Measurements from ENCODE around the gene CPA5. TPM values are rescaled to one million over a fixed set of nuclear protein-coding genes. Genes with fewer than 3 reads are reported as not detected.

CPA5 gene
- total and polyA plus RNA-seq, 4 experiments from 2014 or later: 12.3 to 23.7 TPM; not detected in 2

DNA sequence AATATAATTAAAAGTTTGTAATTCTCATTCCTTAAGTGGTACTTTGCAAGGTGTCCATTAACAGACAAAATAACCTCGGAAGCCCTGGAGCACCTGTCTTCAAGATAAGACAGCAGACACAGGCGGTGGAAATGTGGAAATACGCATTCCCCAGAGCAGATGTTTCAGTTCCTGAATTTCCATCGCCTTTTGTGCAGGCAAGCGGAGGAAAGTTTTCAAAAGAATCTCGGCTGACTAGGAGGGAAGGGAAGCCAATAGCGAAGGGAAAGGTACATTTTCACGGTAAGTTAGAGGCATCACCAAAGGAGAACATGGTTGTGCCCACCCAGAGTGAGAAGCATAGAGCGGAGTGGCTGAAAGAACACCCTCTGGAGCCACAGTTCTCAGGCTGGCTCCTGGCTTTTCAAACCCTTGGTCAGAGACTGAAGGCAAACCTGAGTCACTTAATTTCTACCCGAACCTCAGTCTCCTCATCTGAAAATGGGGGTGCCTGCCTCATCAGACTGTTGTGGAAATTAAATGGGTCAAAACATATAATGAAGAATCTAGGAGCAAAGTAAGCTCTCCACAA lies 49.3 kb downstream of the CPA5 start:
- ChIA-PET POLR2A (ENCODE audit: partially characterized antibody) (interaction anchor here (1.0 to 1.3 kb wide), 3 partner anchors 10 to 189 kb away, joined by 3 to 7 read pairs (median 3); partner anchors contain the start of gene TMEM209), CTCF (ENCODE audit: partially characterized antibody) (interaction anchor here (0.6 to 1.3 kb wide), 5 partner anchors 16 to 364 kb away, joined by 3 read pairs; partner anchors contain the start of gene TMEM209)
- H3K9me3 Mint-ChIP-seq: no peaks in the 10 kb centered on the region
- Histone ChIP-seq H3K36me3 (ENCODE audit: insufficient read depth, low read length) (no peaks in the 10 kb centered on the region), H3K9me3 (ENCODE audit: control insufficient read depth in 1 of 2, low read length in 2 of 2) (no peaks in the 10 kb centered on the region), H3K27me3 (ENCODE audit: insufficient read depth, low read length) (no peaks in the 10 kb centered on the region), H3K4me1 (ENCODE audit: insufficient read depth, low read length) (peaks cover 13% of the 10 kb centered on the region), H3K27ac (ENCODE audit: low read depth, low read length) (no peak overlapping the region), H3K4me3 (ENCODE audit: low read length in 2 of 2) (no peak overlapping the region)
- no peaks in the 10 kb centered on the region for H3K27me3 Mint-ChIP-seq
- H3K36me3 Mint-ChIP-seq: peaks cover 3 to 13% of the 10 kb centered on the region in 2 donors
- intact Hi-C loops (cut with micrococcal nuclease): no loop called here
- H3K4me3 Mint-ChIP-seq: peak overlapping the region in 7 of 8 donors; percentile 29 to 76 (median 68)
- peak overlapping the region in 6 of 7 donors; percentile 3 to 85 (median 66) for H3K27ac Mint-ChIP-seq
- DNase-seq: no peak
- peaks cover 11 to 18% (median 13%) of the 10 kb centered on the region in 4 donors for H3K4me1 Mint-ChIP-seq

GRCh38 chr7:130394421-130395195 lies 50.0 kb downstream of the CPA5 start:
- no peaks in the 10 kb centered on the region for H3K36me3 ChIP-seq (ENCODE audit: insufficient read depth, low read length)
- peaks cover 11 to 18% (median 13%) of the 10 kb centered on the region in 4 donors for H3K4me1 Mint-ChIP-seq
- no peak overlapping the region for H3K4me3 ChIP-seq (ENCODE audit: low read length in 2 of 2)
- H3K4me1 ChIP-seq (ENCODE audit: insufficient read depth, low read length): peaks cover 13% of the 10 kb centered on the region
- no peaks in the 10 kb centered on the region for H3K27me3 ChIP-seq (ENCODE audit: insufficient read depth, low read length)
- no peaks in the 10 kb centered on the region for H3K9me3 ChIP-seq (ENCODE audit: control insufficient read depth in 1 of 2, low read length in 2 of 2)
- ChIA-PET POLR2A (ENCODE audit: partially characterized antibody) (interaction anchor here (1.0 to 1.3 kb wide), 3 partner anchors 10 to 190 kb away, joined by 3 to 7 read pairs (median 3); partner anchors contain the start of gene TMEM209), CTCF (ENCODE audit: partially characterized antibody) (interaction anchor here (0.6 to 1.3 kb wide), 6 partner anchors 17 to 364 kb away, joined by 3 read pairs; partner anchors contain the start of gene TMEM209)
- H3K27me3 Mint-ChIP-seq: no peaks in the 10 kb centered on the region
- DNase-seq: peak in 4 of 5 donors; percentile 11 to 43 (median 32)
- H3K27ac ChIP-seq (ENCODE audit: low read depth, low read length): no peak overlapping the region
- H3K9me3 Mint-ChIP-seq: no peaks in the 10 kb centered on the region
- peak overlapping the region in 7 of 8 donors; percentile 29 to 76 (median 68) for H3K4me3 Mint-ChIP-seq
- H3K36me3 Mint-ChIP-seq: peaks cover 3 to 19% of the 10 kb centered on the region in 2 donors
- intact Hi-C loops (cut with micrococcal nuclease): no loop called here
- H3K27ac Mint-ChIP-seq: peak overlapping the region; percentile 3 to 85 (median 53)

DNA sequence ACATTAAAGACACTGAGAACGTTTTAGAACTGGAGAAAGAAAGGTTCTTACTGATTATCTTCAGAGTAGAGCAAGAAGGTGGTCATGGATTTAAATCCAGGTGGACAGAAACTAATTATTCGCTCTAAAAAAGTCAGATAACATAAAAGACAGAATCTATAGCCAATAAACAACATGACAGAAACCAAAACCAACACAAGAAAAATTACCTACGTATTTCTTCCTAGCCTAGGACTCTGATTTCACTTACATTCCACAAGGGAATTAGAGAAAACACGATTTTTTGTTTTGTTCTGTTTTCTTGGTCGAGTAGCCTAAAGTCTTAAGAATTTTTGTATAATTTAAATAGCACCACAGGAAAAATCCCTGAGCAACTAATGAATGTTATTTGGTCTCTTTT lies 50.8 kb downstream of the CPA5 start:
- H3K27ac ChIP-seq (ENCODE audit: low read depth, low read length): no peak overlapping the region
- H3K36me3 ChIP-seq (ENCODE audit: insufficient read depth, low read length): no peaks in the 10 kb centered on the region
- H3K27me3 Mint-ChIP-seq: no peaks in the 10 kb centered on the region
- no peaks in the 10 kb centered on the region for H3K9me3 ChIP-seq (ENCODE audit: control insufficient read depth in 1 of 2, low read length in 2 of 2)
- peaks cover 13% of the 10 kb centered on the region for H3K4me1 ChIP-seq (ENCODE audit: insufficient read depth, low read length)
- no peaks in the 10 kb centered on the region for H3K27me3 ChIP-seq (ENCODE audit: insufficient read depth, low read length)
- H3K9me3 Mint-ChIP-seq: no peaks in the 10 kb centered on the region
- ChIA-PET POLR2A (ENCODE audit: partially characterized antibody) (no interaction called here), CTCF (ENCODE audit: partially characterized antibody) (no interaction called here)
- H3K36me3 Mint-ChIP-seq: peaks cover 3 to 27% of the 10 kb centered on the region in 2 donors
- H3K4me3 Mint-ChIP-seq: no peak overlapping the region
- peaks cover 11 to 18% (median 13%) of the 10 kb centered on the region in 4 donors for H3K4me1 Mint-ChIP-seq
- DNase-seq: no peak
- intact Hi-C loops (cut with micrococcal nuclease): no loop called here
- H3K27ac Mint-ChIP-seq: peak overlapping the region in 1 of 7 donors; percentile 32
- no peak overlapping the region for H3K4me3 ChIP-seq (ENCODE audit: low read length in 2 of 2)

GRCh38 chr7:130396109-130396508 lies 51.5 kb downstream of the CPA5 start:
- Mint-ChIP-seq H3K27ac (peak overlapping the region in 1 of 7 donors; percentile 3), H3K4me3 (no peak overlapping the region), H3K36me3 (peaks cover 3 to 34% of the 10 kb centered on the region in 2 donors), H3K4me1 (peaks cover 11 to 18% (median 13%) of the 10 kb centered on the region in 4 donors), H3K27me3 (no peaks in the 10 kb centered on the region), H3K9me3 (no peaks in the 10 kb centered on the region)
- Histone ChIP-seq H3K9me3 (ENCODE audit: control insufficient read depth in 1 of 2, low read length in 2 of 2) (no peaks in the 10 kb centered on the region), H3K27me3 (ENCODE audit: insufficient read depth, low read length) (no peaks in the 10 kb centered on the region), H3K36me3 (ENCODE audit: insufficient read depth, low read length) (no peaks in the 10 kb centered on the region), H3K4me3 (ENCODE audit: low read length in 2 of 2) (no peak overlapping the region), H3K27ac (ENCODE audit: low read depth, low read length) (no peak overlapping the region), H3K4me1 (ENCODE audit: insufficient read depth, low read length) (peaks cover 13% of the 10 kb centered on the region)
- DNase-seq: no peak
- ChIA-PET POLR2A (ENCODE audit: partially characterized antibody) (interaction anchor here (0.5 kb wide), 1 partner anchor 57 kb away, joined by 3 read pairs; no protein-coding TSS in a partner anchor), CTCF (ENCODE audit: partially characterized antibody) (no interaction called here)
- intact Hi-C loops (cut with micrococcal nuclease): no loop called here

- no peak overlapping the region for H3K27ac ChIP-seq (ENCODE audit: low read depth, low read length)
- Mint-ChIP-seq H3K27ac (no peak overlapping the region), H3K4me3 (no peak overlapping the region), H3K27me3 (no peaks in the 10 kb centered on the region), H3K36me3 (peaks cover 6 to 34% of the 10 kb centered on the region in 2 donors), H3K9me3 (no peaks in the 10 kb centered on the region), H3K4me1 (peaks cover 11 to 18% (median 13%) of the 10 kb centered on the region in 4 donors)
- peaks cover 13% of the 10 kb centered on the region for H3K4me1 ChIP-seq (ENCODE audit: insufficient read depth, low read length)
- no peak overlapping the region for H3K4me3 ChIP-seq (ENCODE audit: low read length in 2 of 2)
- CTCF ChIA-PET (ENCODE audit: partially characterized antibody): no interaction called here
- no peaks in the 10 kb centered on the region for H3K27me3 ChIP-seq (ENCODE audit: insufficient read depth, low read length)
- no peaks in the 10 kb centered on the region for H3K9me3 ChIP-seq (ENCODE audit: control insufficient read depth in 1 of 2, low read length in 2 of 2)
- POLR2A ChIA-PET (ENCODE audit: partially characterized antibody): no interaction called here
- no peaks in the 10 kb centered on the region for H3K36me3 ChIP-seq (ENCODE audit: insufficient read depth, low read length)
- no peak for DNase-seq
- intact Hi-C loops (cut with micrococcal nuclease): no loop called here
Measured at GRCh38 chr7:130397051-130397757, 52.6 kb downstream of the CPA5 start.

GRCh38 chr7:130397758-130398073 lies 53.1 kb downstream of the CPA5 start:
- no peak overlapping the region for H3K4me3 Mint-ChIP-seq
- no peaks in the 10 kb centered on the region for H3K9me3 Mint-ChIP-seq
- intact Hi-C loops (cut with micrococcal nuclease): no loop called here
- no peak overlapping the region for H3K27ac Mint-ChIP-seq
- Histone ChIP-seq H3K36me3 (ENCODE audit: insufficient read depth, low read length) (no peaks in the 10 kb centered on the region), H3K4me3 (ENCODE audit: low read length in 2 of 2) (no peak overlapping the region), H3K9me3 (ENCODE audit: control insufficient read depth in 1 of 2, low read length in 2 of 2) (no peaks in the 10 kb centered on the region), H3K4me1 (ENCODE audit: insufficient read depth, low read length) (peaks cover 13% of the 10 kb centered on the region), H3K27ac (ENCODE audit: low read depth, low read length) (no peak overlapping the region), H3K27me3 (ENCODE audit: insufficient read depth, low read length) (no peaks in the 10 kb centered on the region)
- POLR2A ChIA-PET (ENCODE audit: partially characterized antibody): no interaction called here
- H3K4me1 Mint-ChIP-seq: peaks cover 11 to 18% (median 13%) of the 10 kb centered on the region in 4 donors
- no peak for DNase-seq
- CTCF ChIA-PET (ENCODE audit: partially characterized antibody): no interaction called here
- H3K36me3 Mint-ChIP-seq: peaks cover 9 to 38% of the 10 kb centered on the region in 2 donors
- no peaks in the 10 kb centered on the region for H3K27me3 Mint-ChIP-seq

DNA sequence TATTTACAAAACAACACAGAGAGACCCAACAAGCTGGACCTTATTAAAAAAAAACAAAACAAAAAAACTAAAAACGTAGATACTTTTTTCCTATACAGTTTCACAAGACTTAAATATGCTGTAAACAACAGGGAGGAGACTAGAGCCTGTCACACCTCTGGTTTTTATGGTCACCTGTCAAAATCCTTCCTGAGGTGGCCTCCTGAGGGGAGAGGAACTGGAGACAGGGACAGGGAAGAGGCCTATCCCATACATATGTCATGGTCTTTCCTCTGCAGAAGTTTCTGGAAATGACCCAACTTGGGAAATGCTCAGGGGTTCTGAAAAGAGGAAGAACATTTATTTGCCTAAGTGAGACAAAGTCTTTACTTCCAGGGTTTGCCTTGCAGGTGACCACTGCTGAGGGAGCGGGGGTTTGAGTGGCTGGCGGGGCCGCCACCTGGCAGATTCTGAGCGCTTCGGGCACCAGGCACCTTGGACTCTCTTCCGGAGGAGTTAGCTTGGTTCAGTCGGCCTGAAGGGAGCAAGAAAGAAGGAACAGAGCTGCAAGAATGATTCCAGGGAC lies 54.0 kb downstream of the CPA5 start:
- Histone ChIP-seq H3K9me3 (ENCODE audit: control insufficient read depth in 1 of 2, low read length in 2 of 2) (no peaks in the 10 kb centered on the region), H3K27me3 (ENCODE audit: insufficient read depth, low read length) (no peaks in the 10 kb centered on the region), H3K36me3 (ENCODE audit: insufficient read depth, low read length) (no peaks in the 10 kb centered on the region), H3K27ac (ENCODE audit: low read depth, low read length) (no peak overlapping the region), H3K4me3 (ENCODE audit: low read length in 2 of 2) (no peak overlapping the region), H3K4me1 (ENCODE audit: insufficient read depth, low read length) (peaks cover 13% of the 10 kb centered on the region)
- ChIA-PET CTCF (ENCODE audit: partially characterized antibody) (no interaction called here), POLR2A (ENCODE audit: partially characterized antibody) (no interaction called here)
- peaks cover 9 to 44% of the 10 kb centered on the region in 2 donors for H3K36me3 Mint-ChIP-seq
- DNase-seq: no peak
- no peak overlapping the region for H3K4me3 Mint-ChIP-seq
- no peak overlapping the region for H3K27ac Mint-ChIP-seq
- peaks cover 11 to 13% (median 12%) of the 10 kb centered on the region in 4 donors for H3K4me1 Mint-ChIP-seq
- intact Hi-C loops (cut with micrococcal nuclease): no loop called here
- H3K27me3 Mint-ChIP-seq: no peaks in the 10 kb centered on the region
- no peaks in the 10 kb centered on the region for H3K9me3 Mint-ChIP-seq

All from CD4-positive, alpha-beta memory T cell (primary cell).